HG03175 (cell line): Measurements from ENCODE around the gene INSR.
A peak's percentile ranks its signal among the peaks of the same experiment; 100 is the strongest.

Experiments
- ATAC-seq: cut with Tn5 transposase; IDR thresholded peaks from one replicate; pipeline ENCODE4 v1.9.1; 2021; ENCODE audit warnings: mild to moderate bottlenecking, moderate library complexity; ENCODE audit not compliant: unreplicated experiment

INSR gene

GRCh38 chr19:7197119-7197759 lies 97.0 kb downstream of the INSR start:
- ATAC-seq, result peak; percentile 58

GRCh38 chr19:7196763-7197118 lies 97.5 kb downstream of the INSR start:
- ATAC-seq, result no peak

GRCh38 chr19:7195046-7195445 lies 99.2 kb downstream of the INSR start:
- ATAC-seq, result no peak

- ATAC-seq, result no peak
These were observed 99.6 kb downstream of the INSR start for GRCh38 chr19:7194566-7194965.

GRCh38 chr19:7191946-7192691 lies 102.1 kb downstream of the INSR start:
- no peak for ATAC-seq

GRCh38 chr19:7188698-7189629 lies 105.2 kb downstream of the INSR start:
- no peak for ATAC-seq

- no peak for ATAC-seq
These were observed 106.4 kb downstream of the INSR start for GRCh38 chr19:7187605-7188339.

- no peak for ATAC-seq
These were observed 111.7 kb downstream of the INSR start for GRCh38 chr19:7182489-7182888.

- no peak for ATAC-seq
These were observed 114.3 kb downstream of the INSR start for GRCh38 chr19:7179917-7180306.

- no peak for ATAC-seq
These were observed 116.3 kb downstream of the INSR start for GRCh38 chr19:7177926-7178325.

GRCh38 chr19:7176792-7177191 lies 117.4 kb downstream of the INSR start:
- no peak for ATAC-seq

- no peak for ATAC-seq
These were observed 121.4 kb downstream of the INSR start for GRCh38 chr19:7172794-7173193.

GRCh38 chr19:7170983-7171382 lies 123.2 kb downstream of the INSR start:
- ATAC-seq, result no peak

GRCh38 chr19:7168941-7169340 lies 125.3 kb downstream of the INSR start:
- no peak for ATAC-seq

- ATAC-seq, result no peak
These were observed 132.9 kb downstream of the INSR start for GRCh38 chr19:7161292-7161691.

- ATAC-seq, result no peak
These were observed 134.9 kb downstream of the INSR start for GRCh38 chr19:7159105-7159933.

- no peak for ATAC-seq
These were observed 141.2 kb downstream of the INSR start for GRCh38 chr19:7153022-7153421.

GRCh38 chr19:7152568-7152967 lies 141.6 kb downstream of the INSR start:
- ATAC-seq, result no peak

GRCh38 chr19:7149956-7150705 lies 144.1 kb downstream of the INSR start:
- no peak for ATAC-seq
